Mammary epithelial cell (primary cell): ENCODE results near the gene ZNF749.

Source experiments
- CTCF ChIP-seq, 2 donors: IDR thresholded peaks in 1 of 2; conservative IDR thresholded peaks in 1 of 2; 2 replicates each; pipeline ENCODE4 v1.5.1; 2011 to 2012; ENCODE audit warnings: inconsistent platforms in 2 of 2, low read length in 2 of 2, mild to moderate bottlenecking in 2 of 2, control low read depth in 1 of 2, low read depth in 1 of 2; ENCODE audit not compliant: insufficient read depth in 1 of 2; ENCODE audit errors: extremely low read depth in 1 of 2
- EZH2 ChIP-seq: IDR thresholded peaks from 2 replicates; pipeline ENCODE4 v1.6.1; 2012; ENCODE audit warnings: low read length, inconsistent platforms, borderline replicate concordance

GRCh38 chr19:57435062-57435978, at the start of gene ZNF749:
- no peak for TF ChIP-seq CTCF (conservative IDR thresholded peaks at IDR 0.05 in 1 of 2, IDR thresholded peaks at IDR 0.05 in 1 of 2; ENCODE audit: extremely low read depth in 1 of 2, insufficient read depth in 1 of 2, low read depth in 1 of 2, low read length in 2 of 2)
- no peak for TF ChIP-seq EZH2
